ENCODE data around the gene NINJ2. TPM values are rescaled to one million over a fixed set of nuclear protein-coding genes. Genes with fewer than 3 reads are reported as not detected.

NINJ2 gene
- total RNA-seq, 1 donor from 2014 or later = not detected

- Mint-ChIP-seq H3K36me3 (ENCODE audit: low read depth, unreplicated experiment) (peaks cover 5% of the 10 kb centered on the region), H3K27me3 (ENCODE audit: low read depth, unreplicated experiment) (peaks cover 47% of the 10 kb centered on the region), H3K9me3 (ENCODE audit: unreplicated experiment) (no peaks in the 10 kb centered on the region), H3K4me3 (ENCODE audit: unreplicated experiment) (no peak overlapping the region), H3K4me1 (ENCODE audit: low read depth, unreplicated experiment) (peaks cover 3% of the 10 kb centered on the region), H3K27ac (ENCODE audit: unreplicated experiment) (no peak overlapping the region)
- TF ChIP-seq CTCF (IDR thresholded peaks at IDR 0.05; ENCODE audit: insufficient read depth, low read depth, low read length) (no peak), EZH2 (IDR thresholded peaks at IDR 0.05; ENCODE audit: insufficient read depth, low read length) (no peak)
- DNase-seq (ENCODE audit: low read depth) (no peak), FAIRE-seq (no peak)
- Histone ChIP-seq H3K9me3 (ENCODE audit: insufficient read depth, low read depth, low read length) (no peaks in the 10 kb centered on the region), H3K4me1 (ENCODE audit: insufficient read depth, low read length) (peaks cover 11% of the 10 kb centered on the region), H3K27me3 (ENCODE audit: insufficient read depth, low read length) (peaks cover 38% of the 10 kb centered on the region), H3K36me3 (ENCODE audit: insufficient read depth, low read length) (no peaks in the 10 kb centered on the region), H2AFZ (ENCODE audit: low read depth, low read length) (no peak overlapping the region), H3K27ac (ENCODE audit: low read depth, low read length) (no peak overlapping the region), H4K20me1 (ENCODE audit: insufficient read depth, low read length) (no peaks in the 10 kb centered on the region), H3K9ac (ENCODE audit: low read length) (no peak overlapping the region), H3K4me3 (ENCODE audit: insufficient read depth, low read depth, low read length) (no peak overlapping the region), H3K4me2 (ENCODE audit: low read length) (no peak overlapping the region), H3K79me2 (ENCODE audit: insufficient read depth, low read length) (no peaks in the 10 kb centered on the region)
Observed at GRCh38 chr12:561908-562593, 101.2 kb downstream of the NINJ2 start.

- H3K4me1 ChIP-seq (ENCODE audit: insufficient read depth, low read length) = peaks cover 11% of the 10 kb centered on the region
- H3K36me3 Mint-ChIP-seq (ENCODE audit: low read depth, unreplicated experiment) = peaks cover 5% of the 10 kb centered on the region
- FAIRE-seq = no peak
Observed at GRCh38 chr12:561391-561705, 101.9 kb downstream of the NINJ2 start.

GRCh38 chr12:560691-561390, 102.4 kb downstream of the NINJ2 start:
- DNase-seq (ENCODE audit: low read depth) (no peak), FAIRE-seq (no peak)
- Mint-ChIP-seq H3K9me3 (ENCODE audit: unreplicated experiment) (no peaks in the 10 kb centered on the region), H3K36me3 (ENCODE audit: low read depth, unreplicated experiment) (peaks cover 5% of the 10 kb centered on the region), H3K4me1 (ENCODE audit: low read depth, unreplicated experiment) (peaks cover 3% of the 10 kb centered on the region), H3K27me3 (ENCODE audit: low read depth, unreplicated experiment) (peaks cover 44% of the 10 kb centered on the region), H3K27ac (ENCODE audit: unreplicated experiment) (no peak overlapping the region), H3K4me3 (ENCODE audit: unreplicated experiment) (no peak overlapping the region)
- Histone ChIP-seq H4K20me1 (ENCODE audit: insufficient read depth, low read length) (no peaks in the 10 kb centered on the region), H3K9ac (ENCODE audit: low read length) (no peak overlapping the region), H3K9me3 (ENCODE audit: insufficient read depth, low read depth, low read length) (no peaks in the 10 kb centered on the region), H3K4me3 (ENCODE audit: insufficient read depth, low read depth, low read length) (no peak overlapping the region), H3K36me3 (ENCODE audit: insufficient read depth, low read length) (no peaks in the 10 kb centered on the region), H3K4me2 (ENCODE audit: low read length) (no peak overlapping the region), H3K27me3 (ENCODE audit: insufficient read depth, low read length) (peaks cover 36% of the 10 kb centered on the region), H2AFZ (ENCODE audit: low read depth, low read length) (no peak overlapping the region), H3K79me2 (ENCODE audit: insufficient read depth, low read length) (no peaks in the 10 kb centered on the region), H3K4me1 (ENCODE audit: insufficient read depth, low read length) (peaks cover 11% of the 10 kb centered on the region), H3K27ac (ENCODE audit: low read depth, low read length) (no peak overlapping the region)
- TF ChIP-seq EZH2 (IDR thresholded peaks at IDR 0.05; ENCODE audit: insufficient read depth, low read length) (no peak), CTCF (IDR thresholded peaks at IDR 0.05; ENCODE audit: insufficient read depth, low read depth, low read length) (no peak)

More at GRCh38 chr12:561391-561705, 101.9 kb downstream of the NINJ2 start:
- Histone ChIP-seq H3K27ac (ENCODE audit: low read depth, low read length) (no peak overlapping the region), H2AFZ (ENCODE audit: low read depth, low read length) (no peak overlapping the region), H4K20me1 (ENCODE audit: insufficient read depth, low read length) (no peaks in the 10 kb centered on the region), H3K36me3 (ENCODE audit: insufficient read depth, low read length) (no peaks in the 10 kb centered on the region), H3K4me3 (ENCODE audit: insufficient read depth, low read depth, low read length) (no peak overlapping the region), H3K9ac (ENCODE audit: low read length) (no peak overlapping the region), H3K4me2 (ENCODE audit: low read length) (no peak overlapping the region), H3K27me3 (ENCODE audit: insufficient read depth, low read length) (peaks cover 39% of the 10 kb centered on the region), H3K9me3 (ENCODE audit: insufficient read depth, low read depth, low read length) (no peaks in the 10 kb centered on the region), H3K79me2 (ENCODE audit: insufficient read depth, low read length) (no peaks in the 10 kb centered on the region)
- H3K4me3 Mint-ChIP-seq (ENCODE audit: unreplicated experiment) = no peak overlapping the region
- H3K27ac Mint-ChIP-seq (ENCODE audit: unreplicated experiment) = no peak overlapping the region
- H3K4me1 Mint-ChIP-seq (ENCODE audit: low read depth, unreplicated experiment) = peaks cover 3% of the 10 kb centered on the region
- TF ChIP-seq EZH2 (IDR thresholded peaks at IDR 0.05; ENCODE audit: insufficient read depth, low read length) = no peak
- no peak for DNase-seq (ENCODE audit: low read depth)
- no peaks in the 10 kb centered on the region for H3K9me3 Mint-ChIP-seq (ENCODE audit: unreplicated experiment)
- H3K27me3 Mint-ChIP-seq (ENCODE audit: low read depth, unreplicated experiment) = peaks cover 47% of the 10 kb centered on the region

Measured in astrocyte (in vitro differentiated cells and primary cell).